A549 (cell line): ENCODE data around the gene KCNN3. TPM values are rescaled to one million over a fixed set of nuclear protein-coding genes. Genes with fewer than 3 reads are reported as not detected.

Source experiments
- ATAC-seq, 2 experiments: fragments of 200-7000 bp in 1 of 2; fragments of >200 bp in 1 of 2; cut with Nextera tagmentation in 1 of 2; cut with Tn5 transposase in 1 of 2; 3 replicates each; pipeline versions ENCODE4 v1.8.0 to v1.9.1; 2018 to 2020; ENCODE audit warnings: mild to moderate bottlenecking in 1 of 2, moderate library complexity in 1 of 2
- CTCF ChIA-PET: fragments of 300-600 bp; sonication (Branson Sonifier 250); formaldehyde crosslinking; extraction: SDS; loops from one replicate; lab custom pipeline; 2021; ENCODE audit warnings: antibody characterized with exemption, inconsistent platforms; lab: Yijun Ruan, JAX
- POLR2A ChIA-PET: fragments of 350-600 bp; formaldehyde crosslinking; extraction: SDS; loops from one replicate; lab custom pipeline; 2021; ENCODE audit warnings: antibody characterized with exemption, inconsistent platforms; lab: Yijun Ruan, JAX
- DNase-seq, 2 experiments: peaks; one replicate each; pipeline versions ENCODE4 v3.0.0 to v3.0.0-alpha.2; 2011 to 2016; ENCODE audit warnings: low read depth in 1 of 2, low spot score in 1 of 2
- FAIRE-seq: peaks from 2 replicates; lab custom pipeline; 2011; peaks lifted over from hg19 to GRCh38; lab: Jason Lieb, UNC
- H3K27ac ChIP-seq, 2 experiments: fragments of >200 bp; sonication (Bioruptor Twin); formaldehyde crosslinking; 3 replicates each; pipeline ENCODE4 v1.5.1; 2016 to 2017
- H3K4me1 ChIP-seq: fragments of >200 bp; sonication (Bioruptor Twin); formaldehyde crosslinking; 3 replicates; pipeline ENCODE4 v1.6.1; 2016
- H3K4me2 ChIP-seq: fragments of >200 bp; sonication (Bioruptor Twin); formaldehyde crosslinking; 3 replicates; pipeline ENCODE4 v1.6.1; 2016
- H3K4me3 ChIP-seq: fragments of >200 bp; sonication (Bioruptor Twin); formaldehyde crosslinking; 3 replicates; pipeline ENCODE4 v1.5.1; 2016
- H3K9me3 ChIP-seq: fragments of >200 bp; sonication (Bioruptor Twin); formaldehyde crosslinking; 3 replicates; pipeline ENCODE4 v1.6.1; 2016
- CHD2 ChIP-seq: fragments of 150-350 bp; IDR thresholded peaks from 2 replicates; pipeline ENCODE4 v1.6.1; 2014; ENCODE audit warnings: low read length; ENCODE audit not compliant: partially characterized antibody
- CHD4 ChIP-seq: fragments of 200-600 bp; sonication (generic); IDR thresholded peaks from 2 replicates; pipeline ENCODE4 v1.6.1; 2016; ENCODE audit warnings: antibody characterized with exemption, mild to moderate bottlenecking, borderline replicate concordance
- EHF ChIP-seq: fragments of 250-450 bp; sonication (Bioruptor Pico); IDR thresholded peaks from 2 replicates; pipeline ENCODE4 v1.5.0; 2020; ENCODE audit warnings: mild to moderate bottlenecking
- EP300 ChIP-seq, 2 experiments: fragments of >200 bp; sonication (Bioruptor Twin); formaldehyde crosslinking; IDR thresholded peaks; 2 replicates in 1 of 2; 3 replicates in 1 of 2; pipeline ENCODE4 v1.6.1; 2016 to 2017
- HOXB13 ChIP-seq: fragments of 250-450 bp; sonication (Bioruptor Pico); IDR thresholded peaks from 2 replicates; pipeline ENCODE4 v1.5.0; 2020; ENCODE audit warnings: low read depth, mild to moderate bottlenecking, moderate library complexity
- HOXB5 ChIP-seq: fragments of 250-450 bp; sonication (Bioruptor Pico); IDR thresholded peaks from 2 replicates; pipeline ENCODE4 v1.5.0; 2020; ENCODE audit warnings: mild to moderate bottlenecking, moderate library complexity
- JUN ChIP-seq, 2 experiments: fragments of >200 bp; sonication (Bioruptor Twin); formaldehyde crosslinking; IDR thresholded peaks; 2 replicates in 1 of 2; 3 replicates in 1 of 2; pipeline ENCODE4 v1.6.1; 2016 to 2017
- JUNB ChIP-seq: fragments of >200 bp; sonication (Bioruptor Twin); formaldehyde crosslinking; IDR thresholded peaks from 2 replicates; pipeline ENCODE4 v1.6.1; 2016
- MAZ ChIP-seq: fragments of 150-350 bp; IDR thresholded peaks from 2 replicates; pipeline ENCODE4 v1.6.1; 2014; ENCODE audit warnings: antibody characterized with exemption, low read depth, low read length, borderline replicate concordance
- NFE2L2 ChIP-seq: fragments of 150-350 bp; conservative IDR thresholded peaks from 2 replicates; pipeline ENCODE4 v1.6.1; 2014; ENCODE audit warnings: low read length
- POLR2A ChIP-seq: IDR thresholded peaks from 2 replicates; pipeline ENCODE4 v1.6.1; 2012; ENCODE audit warnings: mild to moderate bottlenecking, low read length
- RAD21 ChIP-seq, 2 experiments: fragments of >200 bp in 1 of 2; sonication (Bioruptor Twin) in 1 of 2; formaldehyde crosslinking in 1 of 2; IDR thresholded peaks in 1 of 2; conservative IDR thresholded peaks in 1 of 2; 2 replicates in 1 of 2; 3 replicates in 1 of 2; pipeline ENCODE4 v1.6.1; 2012 to 2018; ENCODE audit warnings: inconsistent platforms in 1 of 2
- TFCP2L1 ChIP-seq: fragments of 250-450 bp; sonication (Bioruptor Pico); IDR thresholded peaks from 2 replicates; pipeline ENCODE4 v1.5.0; 2021; ENCODE audit warnings: mild to moderate bottlenecking
- ZC3H11A ChIP-seq: fragments of 450-650 bp; IDR thresholded peaks from 2 replicates; pipeline ENCODE4 v1.6.1; 2014; ENCODE audit warnings: antibody characterized with exemption, mild to moderate bottlenecking
- ZFP36 ChIP-seq: fragments of 450-650 bp; IDR thresholded peaks from 2 replicates; pipeline ENCODE4 v1.6.1; 2014; ENCODE audit warnings: borderline replicate concordance; ENCODE audit not compliant: partially characterized antibody
- ZNF302 ChIP-seq: fragments of 250-450 bp; sonication (Bioruptor Pico); IDR thresholded peaks from 2 replicates; pipeline ENCODE4 v1.9.0; 2021; ENCODE audit warnings: inconsistent platforms, mild to moderate bottlenecking, moderate library complexity
- ZSCAN20 ChIP-seq: fragments of 250-450 bp; sonication (Bioruptor Pico); IDR thresholded peaks from 2 replicates; pipeline ENCODE4 v1.8.0; 2022; ENCODE audit warnings: mild to moderate bottlenecking, moderate library complexity
- WGBS: methylation state at CpG from one replicate; pipeline ENCODE4 v1.1.6; 2017; ENCODE audit errors: missing lambda C conversion rate; 5-methylcytosine and 5-hydroxymethylcytosine counted together
- polyA plus RNA-seq, 4 experiments: library from polyadenylated mRNA; depleted of rRNA in 3 of 4; stranded (reverse); fragments of >200 nt; fragmentation: RNase III in 1 of 4; extraction: RNeasy Plus Mini Kit Qiagen cat#74134 plus additional on column Dnase treatment in 1 of 4; gene quantifications; 2 replicates in 3 of 4; 3 replicates in 1 of 4; pipeline ENCODE4 v1.2.3, GENCODE V29; 2011 to 2017
- TF ChIP-seq, protein P1 (sequence below): fragments of 150-350 bp; IDR thresholded peaks from 2 replicates; pipeline ENCODE4 v1.6.1; 2014; ENCODE audit warnings: low read depth, mild to moderate bottlenecking, low read length
- TF ChIP-seq, protein P2 (sequence below): IDR thresholded peaks from 2 replicates; pipeline ENCODE4 v1.6.1; 2012
- TF ChIP-seq, protein P3 (sequence below): fragments of >200 bp; sonication (Bioruptor Twin); formaldehyde crosslinking; IDR thresholded peaks from 2 replicates; pipeline ENCODE4 v1.6.1; 2016
- TF ChIP-seq, protein P4 (sequence below): fragments of 450-650 bp; IDR thresholded peaks from 2 replicates; pipeline ENCODE4 v1.6.1; 2014; ENCODE audit warnings: antibody characterized with exemption
- TF ChIP-seq, protein P5 (sequence below): fragments of >200 bp; sonication (Bioruptor Twin); formaldehyde crosslinking; IDR thresholded peaks from 3 replicates; pipeline ENCODE4 v1.6.1; 2016
- TF ChIP-seq, protein P6 (sequence below): fragments of 250-450 bp; sonication (Bioruptor Pico); IDR thresholded peaks from 2 replicates; pipeline ENCODE4 v1.5.0; 2020; ENCODE audit warnings: low read depth, mild to moderate bottlenecking, moderate library complexity

The KCNN3 gene
- polyA plus RNA-seq, 2 of the 4 experiments (the other 2 are of a cell fraction) = 0.01 to 0.03 TPM

DNA sequence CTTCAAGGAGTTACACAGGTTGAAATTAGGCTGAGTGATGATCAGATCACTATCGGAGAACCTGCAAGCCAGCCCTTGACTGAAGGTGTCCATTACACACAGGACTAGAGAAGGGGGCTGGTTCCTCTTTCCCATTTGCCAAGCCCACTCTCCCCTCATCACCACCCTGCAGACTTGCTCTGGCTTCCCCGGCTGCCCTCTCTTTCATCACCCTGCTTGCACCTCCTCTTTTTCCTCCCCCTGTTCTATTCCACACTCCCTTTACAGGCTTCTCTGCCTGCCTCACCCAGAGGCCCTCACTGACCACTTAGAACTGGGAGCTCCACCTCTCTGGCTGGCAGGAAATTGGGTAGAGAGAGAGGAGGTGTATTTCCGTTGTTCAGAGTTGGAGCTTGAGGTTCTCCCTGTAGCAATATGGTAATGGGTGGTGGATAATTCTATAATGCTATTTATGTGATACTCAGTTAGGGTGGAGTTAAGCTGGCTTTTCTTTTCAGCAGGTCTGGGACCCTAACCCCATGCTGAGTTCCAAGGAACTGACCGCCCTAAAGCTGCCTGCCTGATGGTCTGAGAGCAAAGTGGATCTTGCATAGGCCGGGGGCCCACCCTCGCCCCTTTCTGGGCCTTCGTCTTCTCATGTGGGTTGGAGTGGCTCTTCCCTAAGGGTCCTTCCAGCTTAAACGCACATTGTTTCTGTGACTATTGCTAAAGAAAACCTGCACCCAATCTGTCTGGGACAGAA is 150.3 kb downstream of the KCNN3 start:
- CTCF ChIA-PET = interaction anchor here (0.6 to 1.6 kb wide), 4 partner anchors 10 to 39 kb away, joined by 3 to 4 read pairs (median 4); no protein-coding TSS in a partner anchor
- FAIRE-seq = no peak
- H3K4me1 ChIP-seq = peaks cover 6% of the 10 kb centered on the region; the same call in 1 of the 3 replicates
- TF ChIP-seq, protein P1, sequence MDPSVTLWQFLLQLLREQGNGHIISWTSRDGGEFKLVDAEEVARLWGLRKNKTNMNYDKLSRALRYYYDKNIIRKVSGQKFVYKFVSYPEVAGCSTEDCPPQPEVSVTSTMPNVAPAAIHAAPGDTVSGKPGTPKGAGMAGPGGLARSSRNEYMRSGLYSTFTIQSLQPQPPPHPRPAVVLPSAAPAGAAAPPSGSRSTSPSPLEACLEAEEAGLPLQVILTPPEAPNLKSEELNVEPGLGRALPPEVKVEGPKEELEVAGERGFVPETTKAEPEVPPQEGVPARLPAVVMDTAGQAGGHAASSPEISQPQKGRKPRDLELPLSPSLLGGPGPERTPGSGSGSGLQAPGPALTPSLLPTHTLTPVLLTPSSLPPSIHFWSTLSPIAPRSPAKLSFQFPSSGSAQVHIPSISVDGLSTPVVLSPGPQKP = no peak
- no peak for TF ChIP-seq ZC3H11A
- TF ChIP-seq, all 56 proteins: peak for 0
- ATAC-seq (0 out of 6 replicates have a peak, but pooled peaks of 1 of the 2 experiments have one; percentile 15), DNase-seq (no peak)
- POLR2A ChIA-PET = no interaction called here
- Histone ChIP-seq H3K9me3 (no peaks in the 10 kb centered on the region), H3K4me3 (no peak overlapping the region), H3K27ac (no peak overlapping the region), H3K4me2 (no peak overlapping the region)
- WGBS = 81% methylated on average over 8 of the region's 8 CpGs

DNA sequence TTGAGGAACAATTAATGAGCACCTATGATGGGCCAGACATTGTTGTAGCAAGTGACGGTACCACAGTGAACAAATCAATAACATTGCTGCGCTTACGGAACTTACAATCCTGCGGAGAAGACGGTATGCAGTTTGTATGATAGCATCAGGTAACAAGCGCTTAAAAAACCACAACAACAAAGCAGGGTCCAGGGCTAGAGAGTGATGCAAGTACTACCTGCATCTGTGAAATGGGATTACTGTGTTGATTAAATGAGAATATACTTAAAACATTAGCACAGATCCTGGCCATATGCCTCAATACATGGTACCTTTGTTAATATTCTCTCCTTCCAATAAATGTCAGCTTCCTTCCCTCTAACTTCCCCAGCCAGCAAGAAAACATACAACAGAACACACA is 151.5 kb downstream of the KCNN3 start:
- WGBS = 92% methylated on average over 6 of the region's 6 CpGs
- Histone ChIP-seq H3K27ac (no peak overlapping the region), H3K4me3 (no peak overlapping the region), H3K4me1 (peaks cover 6% of the 10 kb centered on the region; the same call in 1 of the 3 replicates), H3K4me2 (no peak overlapping the region), H3K9me3 (no peaks in the 10 kb centered on the region)
- ATAC-seq = no peak
- no peak for FAIRE-seq
- no peak for DNase-seq
- TF ChIP-seq MAZ = no peak
- TF ChIP-seq, protein P2, sequence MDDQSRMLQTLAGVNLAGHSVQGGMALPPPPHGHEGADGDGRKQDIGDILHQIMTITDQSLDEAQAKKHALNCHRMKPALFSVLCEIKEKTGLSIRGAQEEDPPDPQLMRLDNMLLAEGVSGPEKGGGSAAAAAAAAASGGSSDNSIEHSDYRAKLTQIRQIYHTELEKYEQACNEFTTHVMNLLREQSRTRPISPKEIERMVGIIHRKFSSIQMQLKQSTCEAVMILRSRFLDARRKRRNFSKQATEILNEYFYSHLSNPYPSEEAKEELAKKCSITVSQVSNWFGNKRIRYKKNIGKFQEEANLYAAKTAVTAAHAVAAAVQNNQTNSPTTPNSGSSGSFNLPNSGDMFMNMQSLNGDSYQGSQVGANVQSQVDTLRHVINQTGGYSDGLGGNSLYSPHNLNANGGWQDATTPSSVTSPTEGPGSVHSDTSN = no peak
- TF ChIP-seq ZNF302 = no peak
- TF ChIP-seq, protein P3, sequence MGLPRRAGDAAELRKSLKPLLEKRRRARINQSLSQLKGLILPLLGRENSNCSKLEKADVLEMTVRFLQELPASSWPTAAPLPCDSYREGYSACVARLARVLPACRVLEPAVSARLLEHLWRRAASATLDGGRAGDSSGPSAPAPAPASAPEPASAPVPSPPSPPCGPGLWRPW = no peak
- ChIA-PET CTCF (interaction anchor here (1.6 kb wide), 1 partner anchor 41 kb away, joined by 3 read pairs; no protein-coding TSS in a partner anchor), POLR2A (no interaction called here)

DNA sequence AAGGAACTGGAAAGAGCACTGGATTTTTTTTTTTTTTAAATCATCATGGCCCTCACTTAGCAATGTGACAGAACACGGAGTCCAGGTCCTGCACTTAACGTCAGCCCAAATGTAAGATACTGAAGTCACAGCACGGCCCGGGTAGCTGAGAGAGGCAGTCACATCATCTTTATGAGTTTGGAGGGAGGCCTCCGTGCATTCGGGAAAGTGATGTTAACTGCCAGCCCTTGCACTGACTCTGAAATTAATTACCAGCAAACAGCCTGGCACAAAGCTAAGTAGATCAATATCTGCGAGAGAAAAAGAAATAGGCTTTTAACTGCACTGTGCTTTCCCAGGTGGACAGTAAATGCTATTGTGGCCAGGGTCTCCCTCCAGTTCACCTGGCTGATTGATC is 152.6 kb downstream of the KCNN3 start:
- Histone ChIP-seq H3K27ac (no peak overlapping the region), H3K4me3 (no peak overlapping the region), H3K4me1 (peaks cover 6% of the 10 kb centered on the region; the same call in 1 of the 3 replicates), H3K9me3 (no peaks in the 10 kb centered on the region), H3K4me2 (no peak overlapping the region)
- DNase-seq (no peak), FAIRE-seq (no peak), ATAC-seq (no peak)
- ChIA-PET CTCF (interaction anchor here (0.6 to 2.3 kb wide), 5 partner anchors 16 to 1414 kb away, joined by 3 to 8 read pairs (median 3); no protein-coding TSS in a partner anchor), POLR2A (no interaction called here)
- WGBS = 90% methylated on average over 7 of the region's 7 CpGs
- TF ChIP-seq CHD4 (no peak), JUN (IDR thresholded peaks at IDR 0.05) (no peak), HOXB5 (CRISPR knock-in tag) (no peak), NFE2L2 (no peak), ZFP36 (no peak), ZSCAN20 (CRISPR knock-in tag) (no peak), EP300 (IDR thresholded peaks at IDR 0.05) (no peak), TFCP2L1 (CRISPR knock-in tag) (no peak), EHF (CRISPR knock-in tag) (no peak), HOXB13 (no peak), RAD21 (conservative IDR thresholded peaks at IDR 0.05 in 1 of 2, IDR thresholded peaks at IDR 0.05 in 1 of 2) (no peak), POLR2A (no peak), CHD2 (no peak), JUNB (no peak)
- TF ChIP-seq, protein P4, sequence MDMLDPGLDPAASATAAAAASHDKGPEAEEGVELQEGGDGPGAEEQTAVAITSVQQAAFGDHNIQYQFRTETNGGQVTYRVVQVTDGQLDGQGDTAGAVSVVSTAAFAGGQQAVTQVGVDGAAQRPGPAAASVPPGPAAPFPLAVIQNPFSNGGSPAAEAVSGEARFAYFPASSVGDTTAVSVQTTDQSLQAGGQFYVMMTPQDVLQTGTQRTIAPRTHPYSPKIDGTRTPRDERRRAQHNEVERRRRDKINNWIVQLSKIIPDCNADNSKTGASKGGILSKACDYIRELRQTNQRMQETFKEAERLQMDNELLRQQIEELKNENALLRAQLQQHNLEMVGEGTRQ = no peak
- TF ChIP-seq, protein P5, sequence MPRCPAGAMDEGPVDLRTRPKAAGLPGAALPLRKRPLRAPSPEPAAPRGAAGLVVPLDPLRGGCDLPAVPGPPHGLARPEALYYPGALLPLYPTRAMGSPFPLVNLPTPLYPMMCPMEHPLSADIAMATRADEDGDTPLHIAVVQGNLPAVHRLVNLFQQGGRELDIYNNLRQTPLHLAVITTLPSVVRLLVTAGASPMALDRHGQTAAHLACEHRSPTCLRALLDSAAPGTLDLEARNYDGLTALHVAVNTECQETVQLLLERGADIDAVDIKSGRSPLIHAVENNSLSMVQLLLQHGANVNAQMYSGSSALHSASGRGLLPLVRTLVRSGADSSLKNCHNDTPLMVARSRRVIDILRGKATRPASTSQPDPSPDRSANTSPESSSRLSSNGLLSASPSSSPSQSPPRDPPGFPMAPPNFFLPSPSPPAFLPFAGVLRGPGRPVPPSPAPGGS = no peak
- TF ChIP-seq, protein P6, sequence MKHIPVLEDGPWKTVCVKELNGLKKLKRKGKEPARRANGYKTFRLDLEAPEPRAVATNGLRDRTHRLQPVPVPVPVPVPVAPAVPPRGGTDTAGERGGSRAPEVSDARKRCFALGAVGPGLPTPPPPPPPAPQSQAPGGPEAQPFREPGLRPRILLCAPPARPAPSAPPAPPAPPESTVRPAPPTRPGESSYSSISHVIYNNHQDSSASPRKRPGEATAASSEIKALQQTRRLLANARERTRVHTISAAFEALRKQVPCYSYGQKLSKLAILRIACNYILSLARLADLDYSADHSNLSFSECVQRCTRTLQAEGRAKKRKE = no peak
- TF ChIP-seq, protein P1 = no peak
